Measurements from ENCODE around the gene BOLA3. TPM values are rescaled to one million over a fixed set of nuclear protein-coding genes. Genes with fewer than 3 reads are reported as not detected.
"Not testable (repeated sequence)": the region's sequence is repeated elsewhere in the genome, so short reads cannot be mapped to it uniquely, and the experiment has no call there.

Gene BOLA3
- total and polyA plus RNA-seq, 2 of the 4 experiments (the other 2 are of a cell fraction), result 13.3 to 39.5 TPM

- dilution Hi-C loops (cut with HindIII; ENCODE audit: low sequenced_read_pairs, unreplicated experiment) (no loop called here), intact Hi-C loops (cut with micrococcal nuclease) (no loop called here), in situ Hi-C loops (cut with MboI; ENCODE audit: low sequenced_read_pairs) (no loop called here)
- Histone ChIP-seq H3K4ac (ENCODE audit: low read depth, low read length) (peak overlapping the region; percentile 20; the same call in 1 of the 2 replicates), H3K27ac (ENCODE audit: insufficient read depth, low read length) (no peak overlapping the region), H3K23ac (ENCODE audit: low read depth, low read length) (peak overlapping the region; percentile 21; the same call in 1 of the 2 replicates), H2BK15ac (ENCODE audit: low read depth, low read length) (peak overlapping the region; percentile 52; the same call in 2 of the 3 replicates), H4K20me1 (ENCODE audit: insufficient read depth, low read length) (no peaks in the 10 kb centered on the region), H3K27me3 (ENCODE audit: control insufficient read depth, insufficient read depth, low read length) (peaks cover 6% of the 10 kb centered on the region), H4K5ac (ENCODE audit: low read depth, low read length) (peak overlapping the region; percentile 38), H3K4me1 (ENCODE audit: control insufficient read depth, insufficient read depth, low read length) (peaks cover 2% of the 10 kb centered on the region; the same call in 1 of the 2 replicates), H3K4me2 (ENCODE audit: low read depth, low read length) (no peak overlapping the region), H3K4me3 (ENCODE audit: insufficient read depth, low read depth, low read length) (no peak overlapping the region), H2BK20ac (ENCODE audit: low read depth, low read length) (peak overlapping the region; percentile 62), H2AFZ (replicated peaks; ENCODE audit: low read length, poor library complexity) (peak overlapping the region; percentile 81), H3K9me1 (ENCODE audit: insufficient read depth, low read length) (0 out of 2 replicates have a peak, but pooled peaks cover 3% of the 10 kb centered on the region), H3K56ac (ENCODE audit: extremely low read depth, insufficient read depth, low read length) (no peak overlapping the region), H3K9me3 (ENCODE audit: control insufficient read depth, insufficient read depth, low read length) (no peaks in the 10 kb centered on the region), H2BK120ac (ENCODE audit: low read depth, low read length) (peak overlapping the region; percentile 75; the same call in 1 of the 2 replicates), H3K9ac (ENCODE audit: low read depth, low read length) (no peak overlapping the region), H4K8ac (ENCODE audit: low read depth in 2 of 2, low read length in 2 of 2) (peak overlapping the region in 1 of 2 experiments; percentile 63; a peak in 2 of 4 replicates), H3K18ac (ENCODE audit: low read depth, low read length) (peak overlapping the region; percentile 7; the same call in 1 of the 2 replicates), H2AK5ac (ENCODE audit: low read depth, low read length) (peak overlapping the region; percentile 73; the same call in 1 of the 2 replicates), H3K14ac (replicated peaks; ENCODE audit: low read depth, low read length) (peak overlapping the region; percentile 52; the same call in 1 of the 2 replicates), H2BK5ac (ENCODE audit: low read depth, low read length, poor library complexity, severe bottlenecking) (peak overlapping the region; percentile 12), H3K36me3 (ENCODE audit: control insufficient read depth, insufficient read depth, low read length) (no peaks in the 10 kb centered on the region), H3K79me1 (ENCODE audit: low read depth in 1 of 2, low read length in 2 of 2) (no peaks in the 10 kb centered on the region), H2AK9ac (replicated peaks; ENCODE audit: low read depth, low read length, poor library complexity) (peak overlapping the region; percentile 73), H4K91ac (ENCODE audit: insufficient read depth, low read depth, low read length) (peak overlapping the region; percentile 17; the same call in 1 of the 2 replicates)
- ChIA-PET CTCF (interaction anchor here (0.7 to 0.9 kb wide), 2 partner anchors 8 to 187 kb away, joined by 3 read pairs; no protein-coding TSS in a partner anchor), POLR2A (ENCODE audit: unreplicated experiment) (interaction anchor here (1.0 to 1.2 kb wide), 2 partner anchors 9 to 12 kb away, joined by 3 read pairs; partner anchors contain the start of gene MOB1A)
- TF ChIP-seq CEBPB (IDR thresholded peaks at IDR 0.05; ENCODE audit: low read depth, low read length) (peak; percentile 77), RFX5 (IDR thresholded peaks at IDR 0.05; ENCODE audit: low read depth, low read length) (no peak)
- DNase-seq (peak; percentile 90), ATAC-seq (ENCODE audit: low read depth) (peak; percentile 95)
- no TSS peak for BruUV-seq (replicated peaks)
- WGBS, 2 experiments (ENCODE audit: extremely low coverage in 2 of 2, insufficient read length in 1 of 2), result 27% methylated on average over 2 of the region's 6 CpGs; no CpG with 5 or more reads in 1 of the 2 experiments
These were observed 40.4 kb upstream of the BOLA3 start for GRCh38 chr2:74188018-74188601.

GRCh38 chr2:74186706-74187105 lies 39.0 kb upstream of the BOLA3 start:
- H2AK9ac ChIP-seq (replicated peaks; ENCODE audit: low read depth, low read length, poor library complexity); H4K8ac ChIP-seq (ENCODE audit: low read depth in 2 of 2, low read length in 2 of 2); H3K36me3 ChIP-seq (ENCODE audit: control insufficient read depth, insufficient read depth, low read length); H2BK20ac ChIP-seq (ENCODE audit: low read depth, low read length); H3K9ac ChIP-seq (ENCODE audit: low read depth, low read length); H3K4me2 ChIP-seq (ENCODE audit: low read depth, low read length); H3K14ac ChIP-seq (replicated peaks; ENCODE audit: low read depth, low read length); H3K27me3 ChIP-seq (ENCODE audit: control insufficient read depth, insufficient read depth, low read length); H2BK5ac ChIP-seq (ENCODE audit: low read depth, low read length, poor library complexity, severe bottlenecking); H3K79me1 ChIP-seq (ENCODE audit: low read depth in 1 of 2, low read length in 2 of 2); H3K4ac ChIP-seq (ENCODE audit: low read depth, low read length); H3K27ac ChIP-seq (ENCODE audit: insufficient read depth, low read length); H2BK15ac ChIP-seq (ENCODE audit: low read depth, low read length); ATAC-seq (ENCODE audit: low read depth); in situ Hi-C loops (cut with MboI; ENCODE audit: low sequenced_read_pairs); H3K18ac ChIP-seq (ENCODE audit: low read depth, low read length); H3K23ac ChIP-seq (ENCODE audit: low read depth, low read length); BruUV-seq (replicated peaks); H3K9me1 ChIP-seq (ENCODE audit: insufficient read depth, low read length); CTCF ChIA-PET; H4K20me1 ChIP-seq (ENCODE audit: insufficient read depth, low read length); H3K56ac ChIP-seq (ENCODE audit: extremely low read depth, insufficient read depth, low read length); H3K9me3 ChIP-seq (ENCODE audit: control insufficient read depth, insufficient read depth, low read length); H3K4me1 ChIP-seq (ENCODE audit: control insufficient read depth, insufficient read depth, low read length); intact Hi-C loops (cut with micrococcal nuclease); H3K4me3 ChIP-seq (ENCODE audit: insufficient read depth, low read depth, low read length); H4K5ac ChIP-seq (ENCODE audit: low read depth, low read length); dilution Hi-C loops (cut with HindIII; ENCODE audit: low sequenced_read_pairs, unreplicated experiment); H4K91ac ChIP-seq (ENCODE audit: insufficient read depth, low read depth, low read length); DNase-seq; H2BK120ac ChIP-seq (ENCODE audit: low read depth, low read length); H2AFZ ChIP-seq (replicated peaks; ENCODE audit: low read length, poor library complexity); H2AK5ac ChIP-seq (ENCODE audit: low read depth, low read length): not testable (repeated sequence)
- POLR2A ChIA-PET (ENCODE audit: unreplicated experiment), result interaction anchor here (0.6 kb wide), 1 partner anchor 25 kb away, joined by 3 read pairs; no protein-coding TSS in a partner anchor
- 89% methylated on average over 3 of the region's 15 CpGs; no CpG with 5 or more reads in 1 of the 2 experiments for WGBS, 2 experiments (ENCODE audit: extremely low coverage in 2 of 2, insufficient read length in 1 of 2)
